Breast epithelium (tissue), 4 donors: ENCODE results near the gene NCBP2L. TPM values are rescaled to one million over a fixed set of nuclear protein-coding genes. Genes with fewer than 3 reads are reported as not detected.

Experiments used
- DNase-seq, 2 donors: peaks; one replicate each; pipeline ENCODE4 v3.0.0-alpha.2; 2019; ENCODE audit warnings: low spot score in 2 of 2
- H3K27ac ChIP-seq, 2 donors: fragments of 200-600 bp; sonication (generic) in 1 of 2; one replicate each; pipeline ENCODE4 v1.5.1; 2016 to 2019; ENCODE audit warnings: mild to moderate bottlenecking in 1 of 2
- H3K27me3 ChIP-seq, 2 donors: fragments of 200-600 bp; sonication (generic) in 1 of 2; one replicate each; pipeline versions ENCODE4 v1.5.1 to v1.6.0; 2017 to 2019; ENCODE audit warnings: control low read depth in 1 of 2, mild to moderate bottlenecking in 1 of 2
- H3K36me3 ChIP-seq: fragments of 200-600 bp; one replicate; pipeline ENCODE4 v1.5.1; 2019
- H3K4me1 ChIP-seq, 2 donors: fragments of 200-600 bp; sonication (generic); one replicate each; pipeline ENCODE4 v1.5.1; 2016 to 2019; ENCODE audit warnings: control low read depth in 1 of 2
- H3K4me3 ChIP-seq, 3 donors: fragments of 200-600 bp; sonication (generic); 1 replicate in 2 of 3; 2 replicates in 1 of 3; pipeline ENCODE4 v1.5.1; 2016 to 2019; ENCODE audit warnings: mild to moderate bottlenecking in 3 of 3, moderate library complexity in 2 of 3
- H3K9me3 ChIP-seq, 2 donors: fragments of 200-600 bp; sonication (generic) in 1 of 2; one replicate each; pipeline ENCODE4 v1.5.1; 2016 to 2019; ENCODE audit warnings: control low read depth in 1 of 2
- POLR2A ChIP-seq: fragments of 450-650 bp; IDR thresholded peaks from one replicate; pipeline ENCODE4 v1.6.1; 2016; ENCODE audit warnings: antibody characterized with exemption, mild to moderate bottlenecking, moderate library complexity
- POLR2AphosphoS5 ChIP-seq, 3 donors: sonication (generic); formaldehyde crosslinking; IDR thresholded peaks; one replicate each; pipeline ENCODE4 v1.6.1; 2017; ENCODE audit warnings: antibody characterized with exemption in 3 of 3
- intact Hi-C: fragments of 100-400 bp; cut with DNase I; formaldehyde crosslinking; loops from one replicate; pipeline ENCODE4 v1.15.1; 2023; ENCODE audit warnings: low total_unique reads
- total RNA-seq, 3 donors: library from RNA; depleted of rRNA; stranded (reverse); fragments of >200 nt; gene quantifications; one replicate each; pipeline ENCODE4 v1.1.0, GENCODE V29; 2016
- TF ChIP-seq, protein P1 (sequence below), 3 donors: fragments of 450-650 bp; IDR thresholded peaks; one replicate each; pipeline ENCODE4 v1.5.1; 2016 to 2017; ENCODE audit warnings: antibody characterized with exemption in 3 of 3, mild to moderate bottlenecking in 3 of 3, moderate library complexity in 3 of 3

Gene NCBP2L
- total RNA-seq, 3 donors from 2014 or later, result not detected

DNA sequence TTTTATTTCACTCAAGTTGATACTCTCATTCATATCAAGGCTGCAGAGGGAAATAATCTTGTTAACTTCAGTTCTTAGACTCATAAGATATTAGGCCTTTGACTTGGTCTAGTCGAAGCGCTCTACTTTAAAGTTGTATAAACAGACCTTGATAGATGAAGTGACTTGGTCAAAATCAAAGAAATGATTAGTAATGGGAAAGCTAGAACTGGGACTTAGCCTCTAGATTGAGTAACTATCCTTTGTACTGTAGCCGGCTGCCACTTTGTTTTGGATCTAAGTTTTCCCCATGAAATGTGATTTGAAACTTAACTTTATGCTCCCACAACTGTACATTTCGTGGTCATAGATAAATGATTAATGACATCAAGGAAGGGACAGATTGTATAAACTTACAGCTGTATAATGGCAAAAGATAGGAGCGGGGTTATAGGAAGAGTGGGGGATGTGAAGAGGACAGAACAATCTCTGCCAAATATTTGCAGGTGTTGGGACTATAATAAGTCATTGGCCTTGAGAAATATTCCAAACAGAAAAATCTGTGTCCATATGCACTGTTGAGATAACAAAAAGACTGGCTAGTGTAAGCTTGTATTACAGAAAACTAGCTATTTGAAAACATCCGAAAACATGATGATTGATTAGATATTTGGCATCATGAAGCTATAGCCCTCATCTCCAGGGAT is 65.3 kb downstream of the NCBP2L start:
- TF ChIP-seq POLR2A (no peak), POLR2AphosphoS5 (IDR thresholded peaks at IDR 0.05) (no peak)
- TF ChIP-seq, protein P1, sequence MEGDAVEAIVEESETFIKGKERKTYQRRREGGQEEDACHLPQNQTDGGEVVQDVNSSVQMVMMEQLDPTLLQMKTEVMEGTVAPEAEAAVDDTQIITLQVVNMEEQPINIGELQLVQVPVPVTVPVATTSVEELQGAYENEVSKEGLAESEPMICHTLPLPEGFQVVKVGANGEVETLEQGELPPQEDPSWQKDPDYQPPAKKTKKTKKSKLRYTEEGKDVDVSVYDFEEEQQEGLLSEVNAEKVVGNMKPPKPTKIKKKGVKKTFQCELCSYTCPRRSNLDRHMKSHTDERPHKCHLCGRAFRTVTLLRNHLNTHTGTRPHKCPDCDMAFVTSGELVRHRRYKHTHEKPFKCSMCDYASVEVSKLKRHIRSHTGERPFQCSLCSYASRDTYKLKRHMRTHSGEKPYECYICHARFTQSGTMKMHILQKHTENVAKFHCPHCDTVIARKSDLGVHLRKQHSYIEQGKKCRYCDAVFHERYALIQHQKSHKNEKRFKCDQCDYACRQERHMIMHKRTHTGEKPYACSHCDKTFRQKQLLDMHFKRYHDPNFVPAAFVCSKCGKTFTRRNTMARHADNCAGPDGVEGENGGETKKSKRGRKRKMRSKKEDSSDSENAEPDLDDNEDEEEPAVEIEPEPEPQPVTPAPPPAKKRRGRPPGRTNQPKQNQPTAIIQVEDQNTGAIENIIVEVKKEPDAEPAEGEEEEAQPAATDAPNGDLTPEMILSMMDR (IDR thresholded peaks at IDR 0.05), result no peak
- Histone ChIP-seq H3K27me3 (peaks cover 0 to 56% of the 10 kb centered on the region in 2 donors), H3K9me3 (no peaks in the 10 kb centered on the region), H3K4me1 (no peaks in the 10 kb centered on the region), H3K36me3 (no peaks in the 10 kb centered on the region), H3K27ac (no peak overlapping the region), H3K4me3 (no peak overlapping the region)
- no peak for DNase-seq
- intact Hi-C loops, result no loop called here

Other genes starting within 250 kb of the NCBP2L start
- 10 to 100 TPM; 19.3 to 24.9 (median 20.8) TPM for gene PRPS1, start 149.2 kb upstream of the NCBP2L start, total RNA-seq
- gene TSC22D3, start 1.9 kb upstream of the NCBP2L start, total RNA-seq, result 1,000 to 10,000 TPM in 1 of 3 donors, 100 to 1,000 TPM in 2; 606 to 1,046 (median 681) TPM
- gene MID2, start 48.1 kb downstream of the NCBP2L start, total RNA-seq, result 10 to 100 TPM; 28.2 to 32.3 (median 28.5) TPM
- gene TEX13B, start 204.6 kb downstream of the NCBP2L start, total RNA-seq, result not detected